ENCODE data around the gene MKS1. TPM values are rescaled to one million over a fixed set of nuclear protein-coding genes. Genes with fewer than 3 reads are reported as not detected.

MKS1 gene
- polyA plus RNA-seq, 2 of the 4 experiments (the other 2 are of a cell fraction), result 16.2 to 18.6 TPM

- TF ChIP-seq HOXA7 (CRISPR knock-in tag; IDR thresholded peaks at IDR 0.05) (no peak), EP300 (IDR thresholded peaks at IDR 0.05) (no peak), MAX (IDR thresholded peaks at IDR 0.05) (no peak), ZFP36 (IDR thresholded peaks at IDR 0.05; ENCODE audit: borderline replicate concordance, partially characterized antibody) (no peak), ATOH8 (CRISPR knock-in tag; IDR thresholded peaks at IDR 0.05; ENCODE audit: low read depth) (no peak), USF2 (IDR thresholded peaks at IDR 0.05) (no peak), FOXS1 (CRISPR knock-in tag; IDR thresholded peaks at IDR 0.05) (no peak), ZNF302 (CRISPR knock-in tag; IDR thresholded peaks at IDR 0.05) (no peak), RARB (CRISPR knock-in tag; IDR thresholded peaks at IDR 0.05) (no peak), JUN (IDR thresholded peaks at IDR 0.05) (no peak), ESRRA (IDR thresholded peaks at IDR 0.05; ENCODE audit: borderline replicate concordance, low read length) (no peak), E2F6 (IDR thresholded peaks at IDR 0.05; ENCODE audit: borderline replicate concordance, low read depth) (no peak), RFX5 (IDR thresholded peaks at IDR 0.05) (no peak), RNF2 (IDR thresholded peaks at IDR 0.05; ENCODE audit: borderline replicate concordance, low read depth) (no peak), GATA3 (IDR thresholded peaks at IDR 0.05; ENCODE audit: borderline replicate concordance) (no peak), POLR2A (IDR thresholded peaks at IDR 0.05; ENCODE audit: low read length) (no peak), RCOR1 (IDR thresholded peaks at IDR 0.05; ENCODE audit: low read depth, low read length) (no peak), FOSL2 (IDR thresholded peaks at IDR 0.05) (no peak), FOSL2 (CRISPR knock-in tag; IDR thresholded peaks at IDR 0.05) (no peak)
- POLR2A ChIA-PET, result interaction anchor here (0.8 to 1.4 kb wide), 3 partner anchors 17 to 396 kb away, joined by 3 read pairs; partner anchors contain the start of gene MKS1
- no peak for FAIRE-seq
- H3K4me3 ChIP-seq, result no peak overlapping the region
- no peak for DNase-seq (ENCODE audit: low read depth in 1 of 2, low spot score in 1 of 2)
- no peak overlapping the region for H3K4me2 ChIP-seq
- CTCF ChIA-PET, result interaction anchor here (1.0 to 5.7 kb wide), 9 partner anchors 8 to 99 kb away, joined by 3 to 68 read pairs (median 3); partner anchors contain the start of gene MKS1
- no peak overlapping the region for H3K27ac ChIP-seq
- ATAC-seq, result no peak; a peak in 1 of 6 replicates
- whole genome bisulfite sequencing (ENCODE audit: missing lambda C conversion rate), result 8% methylated on average over 1 of the region's 1 CpG
- H3K4me1 ChIP-seq, result no peaks in the 10 kb centered on the region
- no peaks in the 10 kb centered on the region for H3K9me3 ChIP-seq
These were observed 16.8 kb upstream of the MKS1 start for GRCh38 chr17:58235821-58236220.

GRCh38 chr17:58234512-58234911 is 15.5 kb upstream of the MKS1 start:
- Histone ChIP-seq H3K27ac (no peak overlapping the region), H3K9me3 (no peaks in the 10 kb centered on the region), H3K4me2 (no peak overlapping the region), H3K4me3 (no peak overlapping the region), H3K4me1 (no peaks in the 10 kb centered on the region)
- ATAC-seq (no peak), FAIRE-seq (no peak), DNase-seq (ENCODE audit: low read depth in 1 of 2, low spot score in 1 of 2) (no peak)
- POLR2A ChIA-PET, result no interaction called here
- TF ChIP-seq ELK1 (IDR thresholded peaks at IDR 0.05; ENCODE audit: low read depth, low read length) (no peak), HES2 (IDR thresholded peaks at IDR 0.05) (no peak), CBX8 (IDR thresholded peaks at IDR 0.05) (no peak), E2F6 (IDR thresholded peaks at IDR 0.05; ENCODE audit: borderline replicate concordance, low read depth) (no peak), ZNF302 (CRISPR knock-in tag; IDR thresholded peaks at IDR 0.05) (no peak), SREBF2 (IDR thresholded peaks at IDR 0.05) (no peak), MAFK (IDR thresholded peaks at IDR 0.05; ENCODE audit: partially characterized antibody) (no peak), SMC3 (IDR thresholded peaks at IDR 0.05) (no peak), EP300 (IDR thresholded peaks at IDR 0.05) (no peak), CTCF (IDR thresholded peaks at IDR 0.05) (no peak), USF2 (IDR thresholded peaks at IDR 0.05) (no peak), NPAS2 (CRISPR knock-in tag; IDR thresholded peaks at IDR 0.05; ENCODE audit: borderline replicate concordance) (no peak), ESRRA (IDR thresholded peaks at IDR 0.05; ENCODE audit: borderline replicate concordance, low read length) (no peak), CHD2 (IDR thresholded peaks at IDR 0.05; ENCODE audit: low read length, partially characterized antibody) (no peak), JUNB (IDR thresholded peaks at IDR 0.05) (no peak), CBX2 (IDR thresholded peaks at IDR 0.05; ENCODE audit: borderline replicate concordance, low read depth) (no peak), FOSL2 (IDR thresholded peaks at IDR 0.05) (no peak), FOSL2 (CRISPR knock-in tag; IDR thresholded peaks at IDR 0.05) (no peak), ATOH8 (CRISPR knock-in tag; IDR thresholded peaks at IDR 0.05; ENCODE audit: low read depth) (no peak), GATA3 (IDR thresholded peaks at IDR 0.05; ENCODE audit: borderline replicate concordance) (no peak)
- CTCF ChIA-PET, result interaction anchor here (1.1 to 5.7 kb wide), 2 partner anchors 14 to 57 kb away, joined by 3 to 68 read pairs; no protein-coding TSS in a partner anchor
- WGBS (ENCODE audit: missing lambda C conversion rate), result 28% methylated on average over 3 of the region's 3 CpGs
